ENCODE results near the gene IRF3. TPM values are rescaled to one million over a fixed set of nuclear protein-coding genes. Genes with fewer than 3 reads are reported as not detected.

IRF3 gene
- total RNA-seq, 1 experiment from 2014 or later, result 65.6 TPM

- peaks cover 29% of the 10 kb centered on the region for H3K36me3 Mint-ChIP-seq (ENCODE audit: insufficient read depth, unreplicated experiment)
- intact Hi-C loops (cut with micrococcal nuclease), result no loop called here
- ChIA-PET CTCF (interaction anchor here (1.3 to 1.7 kb wide), 2 partner anchors 10 to 15 kb away, joined by 3 to 5 read pairs; no protein-coding TSS in a partner anchor), POLR2A (interaction anchor here (0.9 to 11.4 kb wide), 10 partner anchors 10 to 211 kb away, joined by 3 to 167 read pairs (median 7); partner anchors contain the start of genes AKT1S1, NOSIP, PRMT1 and PRRG2)
- peaks cover 17% of the 10 kb centered on the region for H3K4me1 Mint-ChIP-seq (ENCODE audit: insufficient read depth, unreplicated experiment)
- H3K9me3 Mint-ChIP-seq (ENCODE audit: unreplicated experiment), result no peaks in the 10 kb centered on the region
- peak overlapping the region; percentile 91 for H3K4me3 Mint-ChIP-seq (ENCODE audit: unreplicated experiment)
- H3K27me3 Mint-ChIP-seq (ENCODE audit: insufficient read depth, unreplicated experiment), result no peaks in the 10 kb centered on the region
- TF ChIP-seq CTCF (IDR thresholded peaks at IDR 0.05; ENCODE audit: unreplicated experiment), result no peak
- TSS peak; percentile 56 for BruUV-seq (replicated peaks)
- peak overlapping the region; percentile 91 for H3K27ac Mint-ChIP-seq (ENCODE audit: low read depth, unreplicated experiment)
- DNase-seq (ENCODE audit: unreplicated experiment), result no peak
Measured at GRCh38 chr19:49666120-49666444, 425 bp upstream of the IRF3 start.

- Mint-ChIP-seq H3K36me3 (ENCODE audit: insufficient read depth, unreplicated experiment) (peaks cover 38% of the 10 kb centered on the region), H3K9me3 (ENCODE audit: unreplicated experiment) (no peaks in the 10 kb centered on the region), H3K27me3 (ENCODE audit: insufficient read depth, unreplicated experiment) (no peaks in the 10 kb centered on the region), H3K4me1 (ENCODE audit: insufficient read depth, unreplicated experiment) (peaks cover 17% of the 10 kb centered on the region), H3K27ac (ENCODE audit: low read depth, unreplicated experiment) (peak overlapping the region; percentile 91), H3K4me3 (ENCODE audit: unreplicated experiment) (peak overlapping the region; percentile 91)
- POLR2A ChIA-PET, result interaction anchor here (0.7 to 11.4 kb wide), 26 partner anchors 10 to 1031 kb away, joined by 3 to 167 read pairs (median 6); partner anchors contain the start of genes AKT1S1, ALDH16A1, AP2A1 and NOSIP
- peak; percentile 9 for DNase-seq (ENCODE audit: unreplicated experiment)
- BruUV-seq (replicated peaks), result no TSS peak
- CTCF ChIA-PET, result interaction anchor here (0.7 to 1.7 kb wide), 5 partner anchors 8 to 132 kb away, joined by 3 to 5 read pairs (median 3); no protein-coding TSS in a partner anchor
- no peak for TF ChIP-seq CTCF (IDR thresholded peaks at IDR 0.05; ENCODE audit: unreplicated experiment)
- intact Hi-C loops (cut with micrococcal nuclease), result loop anchor here (1.0 kb wide), 1 partner anchor 23 kb away; the partner anchor contains the start of gene SCAF1
Measured at GRCh38 chr19:49665036-49665350, 664 bp downstream of the IRF3 start.

- Mint-ChIP-seq H3K4me1 (ENCODE audit: insufficient read depth, unreplicated experiment) (peaks cover 17% of the 10 kb centered on the region), H3K27ac (ENCODE audit: low read depth, unreplicated experiment) (peak overlapping the region; percentile 91)
- intact Hi-C loops (cut with micrococcal nuclease), result loop anchor here (1.0 kb wide), 1 partner anchor 22 kb away; the partner anchor contains the start of gene SCAF1
Measured at GRCh38 chr19:49664171-49665035, 1.3 kb downstream of the IRF3 start.

More at GRCh38 chr19:49664171-49665035, 1.3 kb downstream of the IRF3 start:
- Mint-ChIP-seq H3K9me3 (ENCODE audit: unreplicated experiment) (no peaks in the 10 kb centered on the region), H3K36me3 (ENCODE audit: insufficient read depth, unreplicated experiment) (peaks cover 42% of the 10 kb centered on the region), H3K27me3 (ENCODE audit: insufficient read depth, unreplicated experiment) (no peaks in the 10 kb centered on the region), H3K4me3 (ENCODE audit: unreplicated experiment) (peak overlapping the region; percentile 91)
- ChIA-PET CTCF (interaction anchor here (0.6 to 1.7 kb wide), 8 partner anchors 8 to 132 kb away, joined by 3 to 5 read pairs (median 3); no protein-coding TSS in a partner anchor), POLR2A (interaction anchor here (0.7 to 11.4 kb wide), 27 partner anchors 9 to 1030 kb away, joined by 3 to 167 read pairs (median 5); partner anchors contain the start of genes AKT1S1, ALDH16A1, AP2A1 and NOSIP)
- DNase-seq (ENCODE audit: unreplicated experiment), result peak; percentile 96
- BruUV-seq (replicated peaks), result no TSS peak
- TF ChIP-seq CTCF (IDR thresholded peaks at IDR 0.05; ENCODE audit: unreplicated experiment), result no peak
